Ovary (tissue), 1 donor: ENCODE measurements around the gene TPX2.

ENCODE experiments used
- EP300 ChIP-seq: sonication (generic); formaldehyde crosslinking; IDR thresholded peaks from one replicate; pipeline ENCODE4 v1.6.1; 2017; ENCODE audit warnings: antibody characterized with exemption
- POLR2A ChIP-seq: fragments of 450-650 bp; IDR thresholded peaks from one replicate; pipeline ENCODE4 v1.6.1; 2017; ENCODE audit warnings: antibody characterized with exemption, mild to moderate bottlenecking, moderate library complexity

DNA sequence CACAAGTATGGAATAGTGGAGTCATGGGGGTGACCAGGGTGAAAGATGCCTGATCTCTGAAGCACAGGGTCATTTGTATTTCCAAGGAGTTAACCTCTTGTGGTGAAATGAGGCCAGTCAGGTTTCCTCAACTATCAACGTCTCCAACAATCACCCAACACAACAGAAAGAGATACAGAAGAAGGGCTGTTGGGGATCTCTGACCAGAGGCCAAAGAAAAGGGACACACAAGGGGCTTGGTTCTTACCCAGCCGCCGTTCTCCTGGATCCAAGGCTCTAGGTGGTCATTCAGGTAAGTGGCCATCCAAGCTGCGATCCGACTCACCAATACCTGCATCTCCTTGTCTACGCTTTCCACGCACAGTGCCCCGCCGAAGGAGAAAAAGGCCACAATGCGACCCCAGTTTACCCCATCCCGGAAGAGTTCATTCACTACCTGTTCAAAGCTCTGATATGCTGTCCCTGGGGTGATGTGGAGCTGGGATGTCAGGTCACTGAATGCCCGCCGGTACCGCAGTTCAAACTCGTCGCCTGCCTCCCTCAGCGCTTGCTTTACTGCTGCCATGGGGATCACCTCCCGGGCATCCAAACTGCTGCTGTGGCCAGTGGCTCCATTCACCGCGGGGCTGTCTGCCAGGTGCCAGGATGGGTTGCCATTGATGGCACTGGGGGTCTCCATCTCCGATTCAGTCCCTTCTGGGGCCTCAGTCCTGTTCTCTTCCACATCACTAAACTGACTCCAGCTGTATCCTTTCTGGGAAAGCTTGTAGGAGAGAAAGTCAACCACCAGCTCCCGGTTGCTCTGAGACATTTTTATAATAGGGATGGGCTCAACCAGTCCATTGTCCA lies 17.5 kb upstream of the TPX2 start:
- TF ChIP-seq POLR2A (no peak), EP300 (no peak)
